Spleen (tissue), 7 donors: ENCODE results near the gene TEX2.

ENCODE experiments used
- POLR2A ChIP-seq, 3 donors: fragments of 450-650 bp; IDR thresholded peaks; one replicate each; pipeline ENCODE4 v1.5.1; 2017; ENCODE audit warnings: antibody characterized with exemption in 3 of 3, mild to moderate bottlenecking in 1 of 3
- POLR2AphosphoS5 ChIP-seq, 3 donors: sonication (generic); formaldehyde crosslinking; IDR thresholded peaks; one replicate each; pipeline ENCODE4 v1.5.1; 2017; ENCODE audit warnings: antibody characterized with exemption in 3 of 3
- TF ChIP-seq, protein P1 (sequence below), 11 experiments: fragments of 200-600 bp in 7 of 11; fragments of 450-650 bp in 4 of 11; sonication (generic) in 4 of 11; IDR thresholded peaks in 8 of 11; conservative IDR thresholded peaks in 3 of 11; 1 replicate in 7 of 11; 2 replicates in 4 of 11; pipeline versions ENCODE4 v1.4.0 to v1.8.0; 2016 to 2021; ENCODE audit warnings: antibody characterized with exemption in 11 of 11, inconsistent platforms in 4 of 11, mild to moderate bottlenecking in 1 of 11
- donor health status: DM: no; HTN: no; CAD: no; lungs with moderate emphysema.
- donor health status: DM: no; HTN: no; CAD: no.
- donor health status: DM: no; HTN: no; CAD: no.

DNA sequence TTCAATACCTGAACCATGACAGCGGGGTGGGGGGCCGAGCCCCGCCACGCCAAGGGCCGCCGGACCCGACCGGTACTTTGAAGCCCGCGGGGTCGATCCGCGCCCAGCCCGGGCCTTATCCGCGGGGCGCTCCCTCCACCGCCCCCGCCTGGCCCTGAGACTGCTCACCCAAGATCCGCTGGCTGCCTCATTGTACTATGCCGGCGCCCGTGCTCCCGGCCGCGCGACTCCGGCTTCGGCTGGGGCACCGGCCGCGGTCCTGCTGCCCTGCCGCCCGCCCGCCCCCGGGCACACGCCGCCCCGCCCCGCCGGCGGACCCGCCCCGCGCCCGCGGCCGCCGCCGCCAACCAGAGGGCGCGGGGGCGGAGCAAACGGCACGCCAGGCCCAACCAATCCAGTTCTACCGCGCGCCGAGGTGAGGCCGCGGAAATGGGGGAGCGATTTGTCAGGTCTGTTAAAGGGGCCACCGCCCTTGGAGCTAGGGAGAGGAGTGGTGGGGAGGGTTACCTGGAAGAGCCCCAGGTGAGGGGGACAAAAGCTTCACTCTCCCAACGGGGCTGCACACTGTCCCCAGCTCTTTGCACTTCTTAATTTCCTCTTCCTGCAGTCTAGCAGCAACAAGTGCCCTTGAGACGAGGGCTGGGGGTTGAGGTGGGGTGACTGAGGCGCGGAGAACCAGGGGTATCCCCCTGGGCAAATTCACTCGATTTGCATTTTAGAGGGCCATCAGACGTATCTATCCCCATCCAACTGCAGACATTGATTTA is at the start of gene TEX2:
- TF ChIP-seq, protein P1, sequence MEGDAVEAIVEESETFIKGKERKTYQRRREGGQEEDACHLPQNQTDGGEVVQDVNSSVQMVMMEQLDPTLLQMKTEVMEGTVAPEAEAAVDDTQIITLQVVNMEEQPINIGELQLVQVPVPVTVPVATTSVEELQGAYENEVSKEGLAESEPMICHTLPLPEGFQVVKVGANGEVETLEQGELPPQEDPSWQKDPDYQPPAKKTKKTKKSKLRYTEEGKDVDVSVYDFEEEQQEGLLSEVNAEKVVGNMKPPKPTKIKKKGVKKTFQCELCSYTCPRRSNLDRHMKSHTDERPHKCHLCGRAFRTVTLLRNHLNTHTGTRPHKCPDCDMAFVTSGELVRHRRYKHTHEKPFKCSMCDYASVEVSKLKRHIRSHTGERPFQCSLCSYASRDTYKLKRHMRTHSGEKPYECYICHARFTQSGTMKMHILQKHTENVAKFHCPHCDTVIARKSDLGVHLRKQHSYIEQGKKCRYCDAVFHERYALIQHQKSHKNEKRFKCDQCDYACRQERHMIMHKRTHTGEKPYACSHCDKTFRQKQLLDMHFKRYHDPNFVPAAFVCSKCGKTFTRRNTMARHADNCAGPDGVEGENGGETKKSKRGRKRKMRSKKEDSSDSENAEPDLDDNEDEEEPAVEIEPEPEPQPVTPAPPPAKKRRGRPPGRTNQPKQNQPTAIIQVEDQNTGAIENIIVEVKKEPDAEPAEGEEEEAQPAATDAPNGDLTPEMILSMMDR (IDR thresholded peaks at IDR 0.05 in 8 of 11, conservative IDR thresholded peaks at IDR 0.05 in 3 of 11): no peak
- TF ChIP-seq POLR2AphosphoS5 (IDR thresholded peaks at IDR 0.05): peak; percentile 76 to 82 (median 80)
- TF ChIP-seq POLR2A (IDR thresholded peaks at IDR 0.05): no peak
